ENCODE results near the gene CCL17. TPM values are rescaled to one million over a fixed set of nuclear protein-coding genes. Genes with fewer than 3 reads are reported as not detected.

CCL17 gene
- total and polyA plus RNA-seq, 9 of the 15 experiments (the other 6 are each of a cell fraction or from before 2014, with no cell fraction given), result not detected

DNA sequence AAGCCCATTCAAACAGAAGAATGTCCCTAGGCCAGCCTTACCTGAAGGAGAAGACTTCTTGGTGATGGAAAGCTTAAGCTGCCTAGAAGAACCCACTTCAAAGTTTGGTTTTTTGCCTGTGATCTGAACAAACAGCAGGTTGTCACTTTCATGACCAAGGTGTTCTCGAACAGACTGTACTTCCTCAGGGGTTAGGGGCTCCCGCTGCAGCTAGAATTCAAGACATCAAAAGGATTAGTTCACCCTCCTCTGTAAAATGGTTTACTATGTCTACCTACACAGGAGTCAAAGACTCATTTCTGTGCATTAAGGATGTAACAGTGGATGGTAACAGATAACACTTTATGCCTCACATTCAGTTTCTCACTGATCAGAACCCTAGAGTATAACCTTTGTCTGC lies 29.4 kb downstream of the CCL17 start:
- ChIA-PET CTCF (ENCODE audit: low intra/inter-chr PET ratio) (no interaction called here), POLR2A (interaction anchor here (0.6 to 2.5 kb wide), 3 partner anchors 8 to 76 kb away, joined by 4 to 8 read pairs (median 8); no protein-coding TSS in a partner anchor)
- no peaks in the 10 kb centered on the region for H3K4me1 ChIP-seq (replicated peaks in 1 of 2; ENCODE audit: control insufficient read depth in 2 of 2, insufficient read depth in 2 of 2, low read length in 2 of 2)
- H3K4me2 ChIP-seq (ENCODE audit: insufficient read depth, low read length), result no peak overlapping the region
- H4K20me1 ChIP-seq (replicated peaks; ENCODE audit: control insufficient read depth, insufficient read depth, low read length), result no peaks in the 10 kb centered on the region
- no peak overlapping the region for H3K4me3 ChIP-seq
- H2AFZ ChIP-seq (ENCODE audit: low read depth, low read length), result no peak overlapping the region
- H3K9me1 ChIP-seq (ENCODE audit: control insufficient read depth, insufficient read depth, low read length), result no peaks in the 10 kb centered on the region
- in situ Hi-C loops (cut with MboI) (no loop called here), intact Hi-C loops (cut with micrococcal nuclease) (no loop called here)
- no peak for ATAC-seq
- WGBS (ENCODE audit: insufficient coverage, low coverage, missing lambda C conversion rate), result 100% methylated on average over 2 of the region's 2 CpGs
- no peak overlapping the region for H3K27ac ChIP-seq (ENCODE audit: extremely low read depth, low read depth, low read length)
- no TSS peak for BruUV-seq (replicated peaks)
- peaks cover 92% of the 10 kb centered on the region for H3K36me3 ChIP-seq (ENCODE audit: control insufficient read depth, insufficient read depth, low read length)
- FAIRE-seq, result peak; percentile 67
- DNase-seq (ENCODE audit: extremely low read depth in 1 of 4, low spot score in 3 of 4), result no peak
- no peaks in the 10 kb centered on the region for H3K79me2 ChIP-seq (ENCODE audit: control insufficient read depth, insufficient read depth, low read length)
- H3K27me3 ChIP-seq (ENCODE audit: control insufficient read depth in 2 of 2, insufficient read depth in 2 of 2, low read length in 2 of 2), result no peaks in the 10 kb centered on the region
- no peaks in the 10 kb centered on the region for H3K9me3 ChIP-seq (replicated peaks; ENCODE audit: control insufficient read depth, insufficient read depth, low read depth, low read length)
- H3K9ac ChIP-seq (ENCODE audit: insufficient read depth in 1 of 2, low read depth in 2 of 2, low read length in 2 of 2), result no peak overlapping the region
- TF ChIP-seq TRIM24 (IDR thresholded peaks at IDR 0.05), result no peak
- no peak for TF ChIP-seq PYGO2 (tag; IDR thresholded peaks at IDR 0.05)
- no peak for TF ChIP-seq NFE2 (IDR thresholded peaks at IDR 0.05; ENCODE audit: low read depth)
- TF ChIP-seq, protein P1, sequence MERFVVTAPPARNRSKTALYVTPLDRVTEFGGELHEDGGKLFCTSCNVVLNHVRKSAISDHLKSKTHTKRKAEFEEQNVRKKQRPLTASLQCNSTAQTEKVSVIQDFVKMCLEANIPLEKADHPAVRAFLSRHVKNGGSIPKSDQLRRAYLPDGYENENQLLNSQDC (CRISPR knock-in tag; IDR thresholded peaks at IDR 0.05), result no peak
- TF ChIP-seq ETS2 (tag; IDR thresholded peaks at IDR 0.05; ENCODE audit: borderline replicate concordance, poor library complexity, severe bottlenecking), result no peak
- TF ChIP-seq NR3C1 (CRISPR knock-in tag; IDR thresholded peaks at IDR 0.05), result no peak
- no peak for TF ChIP-seq GATAD2A (IDR thresholded peaks at IDR 0.05)
- no peak for TF ChIP-seq ZNF23 (CRISPR knock-in tag; IDR thresholded peaks at IDR 0.05)
- TF ChIP-seq TAF15 (IDR thresholded peaks at IDR 0.05; ENCODE audit: low read depth, low read length), result no peak
- TF ChIP-seq, protein P2, sequence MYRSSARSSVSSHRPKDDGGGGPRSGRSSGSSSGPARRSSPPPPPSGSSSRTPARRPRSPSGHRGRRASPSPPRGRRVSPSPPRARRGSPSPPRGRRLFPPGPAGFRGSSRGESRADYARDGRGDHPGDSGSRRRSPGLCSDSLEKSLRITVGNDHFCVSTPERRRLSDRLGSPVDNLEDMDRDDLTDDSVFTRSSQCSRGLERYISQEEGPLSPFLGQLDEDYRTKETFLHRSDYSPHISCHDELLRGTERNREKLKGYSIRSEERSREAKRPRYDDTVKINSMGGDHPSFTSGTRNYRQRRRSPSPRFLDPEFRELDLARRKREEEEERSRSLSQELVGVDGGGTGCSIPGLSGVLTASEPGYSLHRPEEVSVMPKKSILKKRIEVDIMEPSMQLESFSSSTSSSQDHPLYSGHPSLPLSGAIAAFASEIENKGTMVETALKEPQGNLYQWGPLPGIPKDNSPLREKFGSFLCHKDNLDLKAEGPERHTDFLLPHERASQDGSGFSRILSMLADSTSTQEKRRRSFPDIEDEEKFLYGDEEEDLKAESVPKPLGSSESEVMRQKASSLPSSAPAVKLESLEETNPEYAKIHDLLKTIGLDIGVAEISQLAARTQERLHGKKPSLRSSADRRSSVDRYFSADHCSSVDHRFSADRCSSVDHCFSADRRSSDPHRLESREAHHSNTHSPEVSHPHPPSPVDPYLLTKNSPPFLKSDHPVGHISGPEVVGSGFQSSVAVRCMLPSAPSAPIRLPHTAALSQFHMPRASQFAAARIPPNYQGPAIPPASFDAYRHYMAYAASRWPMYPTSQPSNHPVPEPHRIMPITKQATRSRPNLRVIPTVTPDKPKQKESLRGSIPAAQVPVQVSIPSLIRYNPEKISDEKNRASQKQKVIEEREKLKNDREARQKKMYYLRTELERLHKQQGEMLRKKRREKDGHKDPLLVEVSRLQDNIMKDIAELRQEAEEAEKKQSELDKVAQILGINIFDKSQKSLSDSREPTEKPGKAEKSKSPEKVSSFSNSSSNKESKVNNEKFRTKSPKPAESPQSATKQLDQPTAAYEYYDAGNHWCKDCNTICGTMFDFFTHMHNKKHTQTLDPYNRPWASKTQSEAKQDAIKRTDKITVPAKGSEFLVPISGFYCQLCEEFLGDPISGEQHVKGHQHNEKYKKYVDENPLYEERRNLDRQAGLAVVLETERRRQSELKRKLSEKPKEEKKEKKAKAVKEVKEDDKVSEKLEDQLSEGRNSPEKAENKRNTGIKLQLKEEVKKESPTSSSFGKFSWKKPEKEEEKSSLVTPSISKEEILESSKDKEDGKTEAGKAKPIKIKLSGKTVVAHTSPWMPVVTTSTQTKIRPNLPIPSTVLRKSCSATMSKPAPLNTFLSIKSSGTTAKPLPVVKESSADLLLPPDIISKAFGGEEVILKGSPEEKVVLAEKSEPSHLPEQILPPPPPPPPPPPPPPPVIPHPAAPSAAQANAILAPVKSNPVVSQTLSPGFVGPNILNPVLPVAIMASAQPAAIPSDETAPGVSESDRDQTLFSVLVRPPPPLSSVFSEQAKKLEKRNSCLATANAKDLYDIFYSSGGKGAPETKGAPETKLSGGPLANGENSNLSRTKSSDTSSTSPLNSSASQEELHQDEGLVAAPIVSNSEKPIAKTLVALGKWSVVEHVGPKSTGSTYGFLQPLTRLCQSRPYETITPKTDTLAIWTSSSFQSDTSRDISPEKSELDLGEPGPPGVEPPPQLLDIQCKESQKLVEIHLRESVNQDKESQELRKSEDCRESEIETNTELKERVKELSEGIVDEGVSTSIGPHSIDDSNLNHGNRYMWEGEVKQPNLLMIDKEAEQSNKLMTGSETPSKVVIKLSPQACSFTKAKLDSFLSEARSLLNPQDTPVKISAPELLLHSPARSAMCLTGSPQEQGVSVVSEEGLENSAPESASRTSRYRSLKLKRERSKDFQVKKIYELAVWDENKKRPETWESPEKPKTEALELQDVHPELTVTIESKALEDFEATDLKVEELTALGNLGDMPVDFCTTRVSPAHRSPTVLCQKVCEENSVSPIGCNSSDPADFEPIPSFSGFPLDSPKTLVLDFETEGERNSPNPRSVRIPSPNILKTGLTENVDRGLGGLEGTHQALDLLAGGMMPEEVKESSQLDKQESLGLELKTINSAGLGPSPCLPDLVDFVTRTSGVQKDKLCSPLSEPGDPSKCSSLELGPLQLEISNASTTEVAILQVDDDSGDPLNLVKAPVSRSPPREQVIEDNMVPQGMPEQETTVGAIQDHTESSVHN (IDR thresholded peaks at IDR 0.05; ENCODE audit: borderline replicate concordance in 1 of 2, low read depth in 1 of 2), result no peak
- TF ChIP-seq, protein P3, sequence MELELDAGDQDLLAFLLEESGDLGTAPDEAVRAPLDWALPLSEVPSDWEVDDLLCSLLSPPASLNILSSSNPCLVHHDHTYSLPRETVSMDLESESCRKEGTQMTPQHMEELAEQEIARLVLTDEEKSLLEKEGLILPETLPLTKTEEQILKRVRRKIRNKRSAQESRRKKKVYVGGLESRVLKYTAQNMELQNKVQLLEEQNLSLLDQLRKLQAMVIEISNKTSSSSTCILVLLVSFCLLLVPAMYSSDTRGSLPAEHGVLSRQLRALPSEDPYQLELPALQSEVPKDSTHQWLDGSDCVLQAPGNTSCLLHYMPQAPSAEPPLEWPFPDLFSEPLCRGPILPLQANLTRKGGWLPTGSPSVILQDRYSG (tag; conservative IDR thresholded peaks at IDR 0.05; ENCODE audit: low read depth), result no peak
- TF ChIP-seq CEBPB (tag; IDR thresholded peaks at IDR 0.05), result no peak
- no peak for TF ChIP-seq ZNF75A (CRISPR knock-in tag; IDR thresholded peaks at IDR 0.05)
- TF ChIP-seq GATA2 (CRISPR knock-in tag; IDR thresholded peaks at IDR 0.05), result no peak
- no peak for TF ChIP-seq SMARCC2 (IDR thresholded peaks at IDR 0.05; ENCODE audit: low read depth)
- TF ChIP-seq ZNF696 (CRISPR knock-in tag; conservative IDR thresholded peaks at IDR 0.05), result no peak
